NCI-H1417 (cell line): ENCODE measurements around the gene OTOGL.

Experiments
- DNase-seq, 3 experiments: peaks; one replicate each; lab custom pipeline; 2025; lab: John Stamatoyannopoulos, UW

OTOGL gene

DNA sequence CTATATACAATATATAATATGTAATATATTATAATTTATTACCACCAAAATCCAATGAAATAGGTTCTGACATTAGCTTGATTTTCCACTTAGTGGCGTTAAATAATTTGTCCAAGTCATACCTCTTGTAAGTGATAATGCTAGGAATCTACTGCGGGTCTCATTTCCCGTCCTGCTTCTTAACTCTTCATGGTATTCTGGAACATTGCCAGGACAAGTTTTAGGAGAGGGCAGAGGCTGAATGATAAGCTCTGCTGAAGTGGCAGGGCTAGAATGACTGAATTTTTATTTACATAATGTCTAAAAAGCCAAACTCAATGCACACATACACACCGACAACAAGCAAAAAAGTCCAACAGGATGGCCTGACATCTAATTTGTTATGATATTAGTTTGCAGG is 274.3 kb downstream of the OTOGL start:
- peak in 2 of 3 experiments; percentile 33 to 37 for DNase-seq

DNA sequence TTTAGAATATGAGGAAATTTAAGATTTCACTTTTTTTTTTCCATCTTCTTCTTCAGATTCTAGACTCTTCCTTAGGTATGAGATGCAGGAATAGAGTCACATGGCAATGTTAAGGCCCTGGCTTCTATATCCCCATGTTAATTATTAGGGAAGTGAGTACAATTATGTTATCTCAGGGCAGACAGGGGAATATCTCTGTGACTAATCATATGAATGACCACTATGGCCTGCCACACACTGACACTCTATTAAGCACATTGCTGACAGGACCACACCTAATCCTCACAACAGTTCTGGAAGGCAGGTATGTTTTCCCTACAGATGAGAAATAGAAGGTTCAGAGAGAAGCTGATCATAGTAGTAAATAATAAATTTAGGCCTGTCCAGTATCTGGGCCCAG is 275.3 kb downstream of the OTOGL start:
- no peak for DNase-seq

DNA sequence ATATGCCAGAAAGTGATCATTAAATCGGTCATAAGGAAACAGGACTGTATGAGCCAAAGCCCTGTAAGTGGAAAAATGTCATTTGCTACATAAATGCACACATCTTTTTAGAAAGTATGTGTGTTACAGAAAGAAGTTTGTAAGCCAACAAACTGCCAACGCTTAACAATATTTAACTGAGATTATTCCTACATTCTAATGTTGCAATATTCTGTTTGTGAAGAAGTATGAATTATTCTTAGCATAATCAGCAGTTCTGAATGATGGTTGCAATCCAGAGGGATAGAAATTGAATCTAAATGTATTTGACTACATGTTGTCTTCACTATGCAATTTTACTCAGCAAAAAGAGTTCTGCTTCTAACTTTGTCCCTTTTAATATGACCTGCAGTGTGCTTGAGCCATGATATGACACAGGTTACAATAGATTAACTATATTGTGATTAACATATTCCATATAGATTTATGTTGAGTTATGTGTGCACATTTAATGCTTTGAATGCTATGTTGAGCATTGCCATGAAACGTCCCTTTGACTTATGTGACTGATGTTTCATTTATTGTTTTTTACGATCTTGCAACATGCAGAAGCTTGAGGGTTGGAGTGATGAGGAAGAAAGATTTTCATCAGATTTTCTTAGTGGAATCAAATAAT is 277.9 kb downstream of the OTOGL start:
- DNase-seq: no peak

DNA sequence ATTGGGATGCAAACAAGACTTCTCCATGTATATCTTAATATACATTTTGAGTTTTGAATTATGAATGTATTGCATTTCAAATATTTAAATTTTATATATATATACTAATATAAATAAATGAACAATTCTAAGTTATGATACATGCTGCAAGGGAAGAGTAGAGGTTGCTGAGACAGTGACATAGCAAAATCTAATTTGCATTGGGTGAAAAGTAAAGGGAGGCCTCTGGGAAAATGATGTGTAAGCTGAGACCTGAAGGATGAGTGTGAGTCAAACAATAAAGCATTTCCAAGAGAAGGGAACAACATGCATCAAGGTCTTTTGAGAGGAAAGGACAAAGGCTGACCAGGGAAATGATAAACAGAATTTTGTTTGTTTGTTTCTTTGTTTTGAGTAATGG is 281.8 kb downstream of the OTOGL start:
- no peak for DNase-seq

DNA sequence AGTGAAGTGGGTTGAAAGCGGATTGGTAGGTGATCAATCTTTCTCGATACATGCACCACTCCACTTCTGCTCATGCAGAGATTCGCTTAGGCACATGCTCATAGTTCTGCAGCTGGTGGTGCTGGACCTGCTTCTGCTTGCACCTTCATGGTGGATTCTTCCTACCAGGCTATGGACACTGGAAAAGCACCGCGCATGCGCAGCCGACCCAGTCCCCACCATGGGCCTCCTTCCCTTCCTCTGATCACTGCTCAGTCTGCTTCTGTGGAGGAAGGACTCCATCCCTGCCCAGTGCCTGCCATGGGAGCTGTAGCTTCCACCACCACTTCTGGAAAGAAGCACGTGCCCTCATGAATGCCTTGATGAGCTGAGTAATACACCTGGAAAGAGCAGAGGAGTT is 282.9 kb downstream of the OTOGL start:
- no peak for DNase-seq

DNA sequence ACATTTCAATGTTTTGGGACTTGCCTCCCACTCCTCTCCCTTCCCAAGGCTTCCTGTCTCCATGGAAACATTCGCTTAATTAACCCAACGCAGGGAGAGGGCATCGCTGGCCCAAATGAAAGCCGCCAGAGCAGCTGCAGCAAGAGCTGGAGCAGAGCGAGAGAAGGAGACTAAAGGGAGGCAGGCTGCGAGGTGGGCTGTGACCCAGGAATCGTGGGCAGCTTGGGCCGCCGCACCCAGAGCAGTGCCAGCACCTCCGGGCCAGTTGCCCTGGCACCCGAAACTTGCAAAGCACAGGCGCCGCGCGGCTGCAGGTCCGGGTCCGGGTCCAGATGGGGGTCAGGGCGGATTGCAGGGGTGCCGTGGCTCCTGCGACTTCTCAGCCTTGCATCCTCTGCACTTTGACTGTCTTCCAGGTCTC is 301.2 kb downstream of the OTOGL start:
- no peak for DNase-seq

DNA sequence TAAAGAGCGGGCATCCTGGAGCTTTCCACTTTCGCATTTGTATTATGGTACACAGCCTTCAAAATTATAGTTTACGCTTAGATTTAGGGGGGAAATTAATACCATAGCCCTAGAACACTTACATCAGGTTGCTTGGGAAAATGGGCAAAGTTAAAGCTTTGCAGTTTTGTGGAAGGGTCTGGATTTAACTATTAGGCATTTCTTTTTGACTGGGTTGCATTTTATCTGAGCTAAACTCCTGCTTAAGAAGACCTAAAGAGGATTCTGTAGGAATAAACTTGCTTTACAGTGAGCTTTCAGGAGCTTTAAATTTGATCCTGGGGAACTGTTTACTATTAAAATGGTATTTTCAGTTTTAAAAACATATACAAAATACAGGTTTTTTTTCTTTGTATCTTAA is 301.9 kb downstream of the OTOGL start:
- no peak for DNase-seq

DNA sequence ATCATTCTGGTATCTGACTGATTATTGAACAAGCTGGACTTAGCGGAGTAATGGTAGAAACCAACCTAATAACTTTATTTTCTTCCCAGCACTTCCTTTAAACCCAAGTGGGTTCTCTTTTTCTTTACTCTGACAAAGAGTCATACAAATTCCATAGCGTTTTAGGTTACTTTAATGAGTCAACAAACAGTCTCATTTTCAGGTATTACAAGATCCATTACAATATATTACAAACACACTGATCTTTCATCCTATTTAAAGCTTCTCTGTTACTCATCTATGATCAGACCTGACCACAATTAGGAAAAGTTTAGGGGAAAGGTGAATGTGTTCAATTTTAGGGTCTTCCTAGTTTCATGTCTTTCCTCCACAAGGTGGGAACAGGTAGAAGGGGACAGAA is 305.3 kb downstream of the OTOGL start:
- DNase-seq: no peak

DNA sequence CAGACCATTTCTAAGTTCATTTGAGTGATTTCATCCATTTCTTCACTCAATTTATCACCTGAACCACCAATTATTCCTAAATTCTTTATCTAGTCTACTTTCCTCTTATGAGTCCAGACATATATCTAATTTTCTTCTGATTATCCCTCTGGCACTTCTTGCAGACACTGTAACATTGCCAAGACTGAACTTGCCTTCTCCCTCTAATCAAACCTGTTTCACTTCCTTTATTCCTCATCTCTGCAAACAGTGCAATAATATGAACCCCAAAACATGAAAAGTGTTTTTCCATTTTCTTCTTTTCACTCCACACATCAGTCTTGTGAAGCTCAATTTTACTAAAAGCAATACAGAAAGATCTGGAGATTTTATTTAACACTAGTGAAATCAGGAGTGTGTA is 306.9 kb downstream of the OTOGL start:
- DNase-seq: no peak

DNA sequence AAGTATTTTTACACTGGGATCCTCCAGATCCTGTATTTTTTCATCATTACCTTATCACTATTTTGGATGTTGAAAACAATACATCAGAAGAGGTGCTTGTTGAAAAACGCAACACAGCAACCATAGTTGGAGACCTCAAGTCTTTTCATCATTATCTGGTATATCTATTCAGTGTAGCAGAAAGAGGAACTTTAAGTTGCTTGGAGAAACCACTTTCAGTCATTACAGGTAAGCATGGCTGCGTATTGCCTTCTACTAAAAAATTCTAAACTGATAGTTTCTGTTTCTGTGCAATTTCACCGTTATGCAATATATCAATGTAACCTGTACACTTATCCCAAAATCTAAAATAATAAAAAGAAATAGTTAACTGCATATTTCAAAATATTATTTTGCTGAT is 312.4 kb downstream of the OTOGL start:
- DNase-seq: no peak

DNA sequence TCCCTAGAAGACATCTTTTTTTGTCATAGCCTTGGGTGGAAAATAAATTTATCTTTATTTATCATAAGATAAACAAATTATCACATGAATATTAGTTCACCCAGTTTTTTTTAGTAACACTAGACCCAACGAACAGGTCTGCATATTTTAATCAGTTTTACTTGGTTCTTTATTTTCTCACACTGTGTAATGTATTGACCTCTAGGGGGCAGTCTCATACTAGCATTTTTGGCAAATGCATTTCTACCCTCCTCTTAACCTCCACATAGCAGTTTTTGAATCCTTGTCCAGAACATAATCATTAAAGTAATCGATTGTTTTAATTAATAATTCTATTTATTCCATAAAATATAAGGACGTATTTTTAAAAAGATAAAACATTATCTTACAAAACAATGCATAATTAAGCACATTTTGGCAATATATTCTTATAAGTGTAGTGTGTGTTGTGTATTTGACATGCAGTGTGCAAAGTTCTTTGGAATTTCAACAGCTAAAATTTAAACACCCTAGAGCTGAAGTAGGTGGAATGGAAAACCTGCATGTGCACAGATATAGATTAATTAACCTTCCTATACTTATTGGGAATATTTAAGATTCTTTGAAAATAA is 313.1 kb downstream of the OTOGL start:
- peak; percentile 38 to 85 (median 80) for DNase-seq

DNA sequence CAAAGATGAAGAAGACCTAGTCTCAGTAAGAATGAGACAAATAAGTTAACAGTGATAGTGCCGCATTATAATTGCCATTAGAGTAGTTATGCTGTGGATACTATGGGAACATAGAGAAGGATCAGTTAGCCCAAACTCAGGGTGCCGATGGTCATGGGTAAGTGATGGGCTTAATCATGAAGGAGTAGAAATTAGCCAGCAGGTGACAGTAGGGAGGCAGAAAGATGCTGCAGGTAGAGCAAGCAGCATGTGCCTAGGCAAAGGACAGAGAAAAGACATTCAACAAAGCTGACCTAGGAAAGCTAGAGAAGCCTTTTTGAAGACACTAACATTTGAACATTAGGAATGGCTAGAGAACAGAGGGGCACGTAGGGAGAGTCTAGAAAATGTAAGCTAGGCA is 314.1 kb downstream of the OTOGL start:
- peak in 2 of 3 experiments; percentile 20 to 48 for DNase-seq

DNA sequence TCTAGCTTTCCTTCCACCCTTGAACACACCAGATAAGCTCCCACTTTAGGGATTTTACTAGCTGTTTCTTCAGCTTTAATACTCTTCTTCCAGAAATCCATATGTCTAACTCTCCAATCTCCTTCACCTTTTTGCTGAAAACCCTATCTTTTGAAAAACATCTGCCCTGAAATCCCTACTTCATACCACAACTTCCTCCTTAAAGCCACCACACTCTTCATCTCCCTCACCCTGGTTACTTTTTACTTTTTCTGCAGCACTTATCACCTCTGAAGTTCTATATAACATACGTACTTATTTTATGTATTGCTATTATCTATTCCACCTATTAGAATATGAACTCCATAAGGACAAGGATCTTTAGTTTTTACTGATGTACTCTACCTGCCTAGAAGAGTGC is 316.1 kb downstream of the OTOGL start:
- DNase-seq: no peak

DNA sequence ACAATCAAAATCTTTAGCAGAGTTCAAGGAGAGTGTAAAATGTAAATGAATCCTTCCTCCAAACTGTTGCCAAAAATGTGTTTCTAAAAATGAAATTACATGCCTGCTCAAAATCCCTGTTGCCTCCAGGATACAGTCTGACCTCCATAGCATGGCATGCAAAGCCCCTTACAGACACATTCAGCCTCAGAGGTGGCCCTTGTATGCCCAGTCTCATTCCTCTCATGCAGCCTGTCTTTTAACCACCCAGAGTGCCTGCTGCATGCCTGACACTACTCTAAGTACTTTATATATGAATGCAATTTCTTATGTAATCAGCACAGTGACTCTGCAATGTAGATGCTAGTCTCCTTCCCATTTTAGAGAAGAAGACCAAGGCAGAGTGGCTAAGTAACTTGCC is 320.3 kb downstream of the OTOGL start:
- no peak for DNase-seq

DNA sequence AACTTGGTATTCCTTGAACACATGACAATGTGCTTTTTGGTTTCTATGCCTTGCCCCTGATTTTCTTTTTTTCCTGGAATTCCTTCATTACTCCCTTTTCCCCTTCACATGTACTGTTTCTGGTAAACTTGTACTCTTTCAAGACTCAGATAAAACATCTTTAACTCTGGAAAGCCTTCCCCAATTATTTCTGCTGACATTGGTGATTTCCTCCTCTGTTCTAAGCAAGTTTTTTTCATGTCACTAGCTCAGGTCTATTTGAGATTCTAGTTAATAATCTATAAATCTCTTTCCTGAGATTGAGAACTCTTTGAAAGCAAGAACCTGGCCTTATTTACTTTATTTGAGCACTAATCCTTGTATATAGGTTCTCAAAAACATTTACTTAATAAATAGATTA is 320.7 kb downstream of the OTOGL start:
- no peak for DNase-seq

DNA sequence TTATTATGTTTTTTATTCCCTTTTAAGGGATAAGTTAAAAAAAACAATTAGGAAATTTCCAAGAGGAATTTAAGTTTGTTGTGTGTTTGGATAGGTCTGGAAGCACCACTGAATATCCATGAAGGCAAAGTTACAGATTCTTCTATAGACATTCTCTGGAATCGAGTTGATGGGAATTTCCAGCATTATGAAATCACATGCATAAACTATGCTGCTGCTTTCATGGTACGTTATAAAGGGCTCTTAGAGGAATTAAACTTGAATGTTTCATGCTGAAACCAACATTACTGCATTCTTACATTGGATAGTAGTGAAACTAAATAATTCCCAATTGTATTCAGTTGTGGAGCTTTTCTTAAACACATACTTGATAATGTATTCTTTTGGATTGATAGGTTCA is 323.2 kb downstream of the OTOGL start:
- DNase-seq: no peak
